ENCODE data around the gene LRRN2. TPM values are rescaled to one million over a fixed set of nuclear protein-coding genes. Genes with fewer than 3 reads are reported as not detected.

Gene LRRN2
- total RNA-seq, 1 donor from 2014 or later = 4.6 TPM

- H3K36me3 Mint-ChIP-seq (ENCODE audit: low read depth) = no peaks in the 10 kb centered on the region
- no peak overlapping the region for H3K27ac Mint-ChIP-seq (ENCODE audit: unreplicated experiment)
- no peaks in the 10 kb centered on the region for H3K9me3 Mint-ChIP-seq (ENCODE audit: low read depth)
- H3K27me3 Mint-ChIP-seq (ENCODE audit: low read depth) = peaks cover 52% of the 10 kb centered on the region
- DNase-seq (ENCODE audit: low spot score) = no peak
- H3K4me1 Mint-ChIP-seq (ENCODE audit: low read depth) = peaks cover 4% of the 10 kb centered on the region
- no peak overlapping the region for H3K4me3 Mint-ChIP-seq (ENCODE audit: unreplicated experiment)
- TF ChIP-seq, protein P1, sequence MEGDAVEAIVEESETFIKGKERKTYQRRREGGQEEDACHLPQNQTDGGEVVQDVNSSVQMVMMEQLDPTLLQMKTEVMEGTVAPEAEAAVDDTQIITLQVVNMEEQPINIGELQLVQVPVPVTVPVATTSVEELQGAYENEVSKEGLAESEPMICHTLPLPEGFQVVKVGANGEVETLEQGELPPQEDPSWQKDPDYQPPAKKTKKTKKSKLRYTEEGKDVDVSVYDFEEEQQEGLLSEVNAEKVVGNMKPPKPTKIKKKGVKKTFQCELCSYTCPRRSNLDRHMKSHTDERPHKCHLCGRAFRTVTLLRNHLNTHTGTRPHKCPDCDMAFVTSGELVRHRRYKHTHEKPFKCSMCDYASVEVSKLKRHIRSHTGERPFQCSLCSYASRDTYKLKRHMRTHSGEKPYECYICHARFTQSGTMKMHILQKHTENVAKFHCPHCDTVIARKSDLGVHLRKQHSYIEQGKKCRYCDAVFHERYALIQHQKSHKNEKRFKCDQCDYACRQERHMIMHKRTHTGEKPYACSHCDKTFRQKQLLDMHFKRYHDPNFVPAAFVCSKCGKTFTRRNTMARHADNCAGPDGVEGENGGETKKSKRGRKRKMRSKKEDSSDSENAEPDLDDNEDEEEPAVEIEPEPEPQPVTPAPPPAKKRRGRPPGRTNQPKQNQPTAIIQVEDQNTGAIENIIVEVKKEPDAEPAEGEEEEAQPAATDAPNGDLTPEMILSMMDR (IDR thresholded peaks at IDR 0.05) = no peak
Observed at GRCh38 chr1:204711103-204711946, 25.8 kb upstream of the LRRN2 start.

DNA sequence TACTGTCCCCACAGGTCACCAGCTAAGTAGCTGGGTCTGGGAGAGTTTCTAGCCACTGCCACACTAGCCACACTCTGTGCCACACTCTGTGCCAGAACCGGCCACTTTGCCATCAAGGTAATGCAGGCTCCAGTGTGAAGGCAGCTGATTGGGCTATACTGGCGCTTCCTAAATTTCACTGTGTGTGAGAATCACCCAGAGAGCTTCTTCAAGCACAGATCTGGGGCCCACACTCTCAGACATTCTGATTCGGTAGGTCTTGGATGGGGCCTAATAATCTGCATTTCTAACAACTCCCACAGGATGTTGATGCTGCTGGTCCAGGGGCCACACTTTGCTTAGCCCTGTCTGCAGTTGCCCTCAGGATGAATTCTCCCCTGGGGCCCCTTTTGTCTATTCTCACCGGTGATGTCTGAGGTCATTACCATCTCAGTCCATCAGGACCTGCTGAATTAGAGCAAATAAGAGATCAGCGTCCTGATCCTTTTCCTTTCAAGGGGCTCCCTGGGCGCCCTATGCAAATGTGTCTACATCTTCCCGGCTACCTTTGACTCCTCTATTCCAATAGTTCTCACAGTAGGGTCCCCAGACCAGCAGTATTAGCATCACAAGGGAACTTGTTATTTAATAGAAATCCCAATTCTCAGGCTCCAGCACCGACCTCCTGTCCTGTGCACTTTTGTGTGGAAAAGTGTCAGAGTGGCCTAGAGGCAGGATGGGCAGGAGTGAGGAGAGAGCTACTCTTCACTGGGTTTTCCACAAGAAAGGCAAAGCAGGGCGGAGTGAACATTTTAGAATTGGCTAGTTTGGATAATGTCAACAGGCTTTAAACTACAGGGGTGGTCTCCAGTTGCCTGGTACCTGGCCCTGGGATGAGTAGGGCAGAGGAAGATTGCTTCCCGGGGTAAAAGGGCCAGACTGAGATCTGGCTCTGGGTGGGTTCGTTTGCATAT, 24.7 kb upstream of the LRRN2 start:
- Mint-ChIP-seq H3K9me3 (ENCODE audit: low read depth) (no peaks in the 10 kb centered on the region), H3K4me1 (ENCODE audit: low read depth) (peaks cover 4% of the 10 kb centered on the region), H3K4me3 (ENCODE audit: unreplicated experiment) (no peak overlapping the region), H3K27ac (ENCODE audit: unreplicated experiment) (no peak overlapping the region), H3K27me3 (ENCODE audit: low read depth) (peaks cover 56% of the 10 kb centered on the region), H3K36me3 (ENCODE audit: low read depth) (no peaks in the 10 kb centered on the region)
- no peak for DNase-seq (ENCODE audit: low spot score)
- TF ChIP-seq, protein P1 (IDR thresholded peaks at IDR 0.05) = no peak

- Mint-ChIP-seq H3K27me3 (ENCODE audit: low read depth) (peaks cover 58% of the 10 kb centered on the region), H3K36me3 (ENCODE audit: low read depth) (no peaks in the 10 kb centered on the region), H3K9me3 (ENCODE audit: low read depth) (no peaks in the 10 kb centered on the region), H3K27ac (ENCODE audit: unreplicated experiment) (no peak overlapping the region), H3K4me1 (ENCODE audit: low read depth) (peaks cover 4% of the 10 kb centered on the region), H3K4me3 (ENCODE audit: unreplicated experiment) (no peak overlapping the region)
- no peak for DNase-seq (ENCODE audit: low spot score)
- TF ChIP-seq, protein P1 (IDR thresholded peaks at IDR 0.05) = no peak
Observed at GRCh38 chr1:204709021-204709420, 23.5 kb upstream of the LRRN2 start.

GRCh38 chr1:204706838-204707509, 21.4 kb upstream of the LRRN2 start:
- Mint-ChIP-seq H3K27ac (ENCODE audit: unreplicated experiment) (no peak overlapping the region), H3K4me1 (ENCODE audit: low read depth) (peaks cover under 1% of the 10 kb centered on the region), H3K27me3 (ENCODE audit: low read depth) (peaks cover 44% of the 10 kb centered on the region), H3K9me3 (ENCODE audit: low read depth) (no peaks in the 10 kb centered on the region), H3K4me3 (ENCODE audit: unreplicated experiment) (no peak overlapping the region), H3K36me3 (ENCODE audit: low read depth) (no peaks in the 10 kb centered on the region)
- DNase-seq (ENCODE audit: low spot score) = no peak
- TF ChIP-seq, protein P1 (IDR thresholded peaks at IDR 0.05) = no peak

All from chondrocyte (in vitro differentiated cells).